ENCODE data around the gene RIN1. TPM values are rescaled to one million over a fixed set of nuclear protein-coding genes. Genes with fewer than 3 reads are reported as not detected.
A peak's percentile ranks its signal among the peaks of the same experiment; 100 is the strongest.

RIN1 gene
- total and polyA plus RNA-seq, 11 donors = 0.99 to 5.2 (median 1.5) TPM

- intact Hi-C loops (cut with DNase I) = loop anchor here in 8 of 10 donors (5.0 kb wide), 3 partner anchors 32 to 362 kb away; partner anchors contain the start of genes B4GAT1 (in 3 of the 8), BRMS1 (in 3 of the 8) and RBM4B (in 1 of the 8)
- TF ChIP-seq POLR2A (IDR thresholded peaks at IDR 0.05) = no peak
- no peak for TF ChIP-seq CTCF (IDR thresholded peaks at IDR 0.05)
- no peak for ATAC-seq
- WGBS, 4 donors = 77 to 87% (median 82%) methylated on average over 7 to 17 of the region's 17 CpGs
- Histone ChIP-seq H3K4me3 (peak overlapping the region in 11 of 12 donors; percentile 21 to 66 (median 62)), H3K36me3 (no peaks in the 10 kb centered on the region), H3K9me3 (no peaks in the 10 kb centered on the region), H3K27me3 (no peaks in the 10 kb centered on the region), H3K27ac (peak overlapping the region in 10 of 12 donors; percentile 72 to 94 (median 90)), H3K4me1 (peaks cover 0 to 57% (median 32%) of the 10 kb centered on the region in 12 donors)
- DNase-seq = peak in 1 of 5 donors; percentile 57
These were observed 21.4 kb downstream of the RIN1 start for GRCh38 chr11:66314561-66315497.

GRCh38 chr11:66314186-66314501 is 22.1 kb downstream of the RIN1 start:
- TF ChIP-seq POLR2A (IDR thresholded peaks at IDR 0.05) (no peak), CTCF (IDR thresholded peaks at IDR 0.05) (no peak)
- ATAC-seq (no peak), DNase-seq (no peak)
- no peaks in the 10 kb centered on the region for H3K27me3 ChIP-seq
- H3K4me3 ChIP-seq = peak overlapping the region in 10 of 12 donors; percentile 21 to 66 (median 62)
- no peaks in the 10 kb centered on the region for H3K36me3 ChIP-seq
- peak overlapping the region in 11 of 12 donors; percentile 64 to 94 (median 89) for H3K27ac ChIP-seq
- H3K9me3 ChIP-seq = no peaks in the 10 kb centered on the region
- peaks cover 0 to 57% (median 32%) of the 10 kb centered on the region in 12 donors for H3K4me1 ChIP-seq
- WGBS, 4 donors = 67 to 88% (median 81%) methylated on average over 1 of the region's 1 CpG
- intact Hi-C loops (cut with DNase I) = loop anchor here in 8 of 10 donors (5.0 kb wide), 3 partner anchors 33 to 363 kb away; partner anchors contain the start of genes B4GAT1 (in 3 of the 8), BRMS1 (in 3 of the 8) and RBM4B (in 1 of the 8)

GRCh38 chr11:66313321-66314185 is 22.7 kb downstream of the RIN1 start:
- DNase-seq = peak in 1 of 5 donors; percentile 76

More at GRCh38 chr11:66313321-66314185, 22.7 kb downstream of the RIN1 start:
- Histone ChIP-seq H3K36me3 (no peaks in the 10 kb centered on the region), H3K27ac (peak overlapping the region; percentile 33 to 94 (median 88)), H3K4me3 (peak overlapping the region; percentile 14 to 66 (median 62)), H3K9me3 (no peaks in the 10 kb centered on the region), H3K4me1 (peaks cover 0 to 52% (median 31%) of the 10 kb centered on the region in 12 donors), H3K27me3 (no peaks in the 10 kb centered on the region)
- ATAC-seq = no peak
- TF ChIP-seq CTCF (IDR thresholded peaks at IDR 0.05) = peak in 4 of 12 donors; percentile 13 to 35 (median 28)
- TF ChIP-seq POLR2A (IDR thresholded peaks at IDR 0.05) = no peak
- 36 to 50% (median 44%) methylated on average over 17 to 38 of the region's 38 CpGs for WGBS, 4 donors
- intact Hi-C loops (cut with DNase I) = loop anchor here in 8 of 10 donors (2.0 to 5.0 kb wide), 4 partner anchors 15 to 364 kb away; partner anchors contain the start of genes B4GAT1 (in 3 of the 8), BRMS1 (in 3 of the 8) and RBM4B (in 1 of the 8)

All from heart left ventricle (tissue), 16 donors.